ENCODE data around the gene DET1.
"Not testable (repeated sequence)": the region's sequence is repeated elsewhere in the genome, so short reads cannot be mapped to it uniquely, and the experiment has no call there.

The DET1 gene

DNA sequence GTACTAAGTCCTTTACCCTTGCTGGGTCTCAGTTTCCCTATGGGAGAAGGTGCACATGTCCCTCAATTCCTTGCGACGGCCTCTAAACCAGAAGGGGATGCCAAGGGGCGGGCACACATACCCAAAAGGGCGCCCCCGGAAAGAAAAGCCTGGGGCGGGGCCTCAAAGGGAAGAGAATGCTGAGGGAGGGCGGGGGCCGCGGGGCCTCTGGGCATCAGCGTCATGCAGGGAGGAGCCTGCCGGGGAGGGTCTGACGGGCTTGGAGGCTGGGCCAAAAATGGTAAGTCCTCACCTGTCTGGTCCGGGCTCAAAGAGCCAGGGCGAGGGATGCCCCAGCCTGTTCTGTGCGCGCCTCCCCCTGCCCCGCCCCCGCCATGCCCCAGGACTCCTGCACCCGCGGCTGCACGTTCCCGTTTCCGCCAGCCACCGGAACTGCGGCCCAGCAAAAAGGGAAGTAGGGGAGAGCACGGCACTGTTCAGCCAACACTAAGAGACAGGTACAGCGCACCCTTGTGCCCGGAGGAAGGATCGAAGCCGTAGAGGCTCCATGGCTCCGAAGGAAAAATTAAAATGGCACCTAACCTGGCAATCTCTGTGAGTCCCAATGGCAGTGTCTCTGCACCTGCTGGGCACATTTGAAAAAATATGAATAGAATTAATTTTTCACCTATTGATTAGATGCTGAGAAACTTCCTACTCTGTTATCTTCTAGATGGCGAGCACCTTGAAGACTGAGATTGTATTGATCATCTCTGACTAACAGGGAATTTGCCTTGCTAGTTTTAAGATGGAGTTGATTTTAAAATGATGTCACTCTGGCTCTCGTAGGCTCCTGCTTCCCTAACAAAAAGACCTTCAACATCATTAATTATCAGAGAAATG, at the start of gene DET1:
Gene DET1 (minus strand): TSS at position 434 of the 882 bp plus-strand sequence. CDS start 14,976 bp downstream, outside the sequence.
- DNase-seq: peak; percentile 94

DNA sequence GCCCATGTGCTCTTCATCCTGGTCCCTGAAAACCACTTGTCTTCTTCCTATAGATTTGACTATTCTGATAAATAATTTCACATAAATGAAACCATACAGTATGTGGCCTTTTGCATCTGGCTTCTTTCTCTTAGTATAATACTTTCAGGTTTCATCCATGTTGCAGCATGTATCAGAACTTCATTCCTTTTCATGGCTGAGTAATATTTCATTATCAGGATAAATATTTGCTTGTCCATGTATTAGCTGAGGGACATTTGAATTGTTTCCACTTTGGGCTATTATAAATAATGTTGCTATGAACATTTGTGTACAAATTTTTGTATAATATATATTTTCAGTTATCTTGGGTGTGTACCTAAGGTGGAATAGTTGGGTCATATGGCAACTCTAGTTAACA, 44.9 kb upstream of the DET1 start:
- DNase-seq: no peak

DNA sequence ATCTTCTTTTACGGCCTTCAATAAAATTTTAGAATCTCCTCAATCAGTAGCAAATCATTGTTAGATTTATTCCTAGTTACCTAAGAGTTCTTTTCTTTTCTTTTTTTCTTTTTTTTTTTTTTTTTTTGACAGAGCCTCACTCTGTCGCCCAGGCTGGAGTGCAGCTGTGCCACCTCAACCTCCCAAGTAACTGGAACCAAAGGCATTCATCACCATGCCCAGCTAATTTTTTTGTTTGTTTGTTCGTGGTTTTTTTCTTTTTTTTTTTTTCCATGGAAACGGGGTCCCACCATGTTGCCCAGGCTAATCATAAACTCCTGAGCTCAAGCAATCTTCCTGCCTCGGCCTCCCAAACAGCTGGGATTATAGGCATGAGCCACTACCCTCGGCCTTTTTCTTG, 44.3 kb upstream of the DET1 start:
- DNase-seq: no peak

DNA sequence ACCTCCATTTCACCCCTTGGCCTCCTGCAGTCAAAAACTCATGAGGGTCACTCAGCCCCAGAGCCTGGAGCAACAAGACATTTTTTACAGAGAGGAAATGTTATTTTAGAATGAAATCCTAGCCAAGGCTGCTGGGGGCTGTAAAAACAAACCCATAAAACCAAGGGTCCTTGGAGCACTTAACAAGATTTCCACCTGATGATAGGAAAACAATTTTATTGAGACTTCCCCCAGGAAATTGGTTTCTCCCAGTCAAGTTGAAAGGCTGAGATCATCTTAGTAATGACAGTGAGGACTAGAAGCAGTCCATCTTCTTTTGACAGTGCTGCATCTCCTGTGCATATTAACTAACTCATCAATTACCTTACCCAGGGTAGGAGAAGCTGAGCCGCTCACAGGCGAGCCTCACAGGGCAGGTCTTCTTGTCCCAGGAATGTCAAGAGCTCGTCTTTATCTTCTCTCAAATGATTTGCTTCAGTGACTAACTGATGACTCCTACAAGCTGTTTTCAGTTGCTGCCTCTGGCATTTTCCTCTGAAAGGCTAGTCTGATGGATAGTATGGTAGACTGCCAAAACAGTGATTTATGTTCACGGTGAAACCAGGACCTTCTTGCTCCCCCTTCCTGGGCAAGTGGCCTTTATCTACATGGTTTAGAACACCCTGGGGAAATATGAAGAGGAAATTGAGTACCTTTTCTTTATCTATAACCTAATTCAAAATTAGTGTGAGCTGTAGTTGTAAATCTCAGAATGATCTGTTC, 40.1 kb upstream of the DET1 start:
- DNase-seq: no peak

DNA sequence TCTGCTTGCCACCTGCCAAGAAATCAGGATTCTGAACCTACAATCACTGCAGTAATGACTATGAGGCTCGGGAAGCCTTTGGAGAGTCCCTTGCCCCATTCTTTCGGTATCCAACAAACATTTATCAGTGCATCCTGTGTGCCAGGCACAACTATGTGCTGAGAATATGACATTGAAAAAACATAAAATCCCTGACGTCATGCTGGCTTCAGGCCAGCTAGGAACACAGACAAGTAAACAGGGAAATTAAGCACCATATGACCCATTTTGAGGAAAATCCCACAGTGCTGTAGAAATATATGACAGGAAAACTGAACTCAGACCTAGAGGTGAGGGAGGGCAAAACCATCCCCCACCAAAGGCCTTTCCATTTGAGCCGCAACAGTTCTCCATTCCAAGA, 34.1 kb upstream of the DET1 start:
- no peak for DNase-seq

DNA sequence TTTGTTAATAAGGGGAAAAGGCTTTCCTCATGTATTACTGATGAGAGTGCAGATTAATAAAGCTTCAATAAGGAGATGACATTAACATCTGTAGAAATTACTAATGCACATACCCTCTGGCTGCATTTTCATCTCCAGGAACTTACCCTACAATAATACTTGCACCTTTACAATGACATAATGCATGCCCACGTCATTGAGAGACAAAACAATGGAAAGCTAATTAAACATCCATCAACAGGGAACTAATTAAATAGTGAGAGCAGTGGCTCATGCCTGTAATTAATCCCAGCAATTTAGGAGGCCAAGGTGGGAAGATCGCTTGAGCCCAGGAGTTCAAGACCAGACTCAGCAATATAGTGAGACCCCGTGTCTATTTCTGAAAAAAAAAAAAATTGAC, 32.8 kb upstream of the DET1 start:
- DNase-seq: no peak

DNA sequence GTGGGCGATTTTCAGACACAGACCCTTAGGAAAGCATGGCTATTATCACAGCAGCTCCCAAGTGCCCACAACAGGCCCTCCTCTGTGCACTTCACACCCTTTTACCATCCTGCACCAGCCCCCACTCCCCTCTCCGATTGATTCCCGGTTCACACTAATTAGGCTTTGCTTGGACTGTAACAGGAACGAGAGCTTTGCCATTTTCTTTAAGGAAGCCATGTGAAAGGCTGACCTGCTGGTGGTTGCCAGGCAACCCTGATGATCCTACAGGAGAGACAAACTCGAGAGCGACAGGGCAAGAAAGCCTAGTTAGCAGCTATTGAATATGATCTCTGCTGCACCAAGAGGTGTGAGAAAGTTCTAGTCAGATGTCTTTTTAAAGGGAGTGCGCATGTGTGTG, 28.2 kb upstream of the DET1 start:
- DNase-seq: peak; percentile 41

DNA sequence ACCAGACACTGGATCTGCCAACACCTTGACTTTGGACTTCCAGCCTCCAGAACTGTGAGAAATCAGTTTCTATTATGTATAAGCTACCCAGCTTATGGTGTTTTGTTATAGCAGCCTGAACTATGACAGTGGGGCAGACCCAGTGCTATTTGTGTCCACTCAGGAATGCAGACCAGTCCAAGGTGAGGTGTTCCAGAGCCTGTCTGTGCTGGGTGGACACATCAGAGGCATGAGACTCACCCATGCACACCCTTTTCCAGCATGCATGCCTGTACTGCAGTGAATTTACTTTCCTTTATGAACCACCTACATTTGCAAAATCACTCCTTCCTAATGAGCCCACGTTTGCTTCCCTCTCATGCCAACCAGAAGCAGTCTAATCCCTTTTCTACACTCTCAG, 27.6 kb upstream of the DET1 start:
- DNase-seq: no peak

DNA sequence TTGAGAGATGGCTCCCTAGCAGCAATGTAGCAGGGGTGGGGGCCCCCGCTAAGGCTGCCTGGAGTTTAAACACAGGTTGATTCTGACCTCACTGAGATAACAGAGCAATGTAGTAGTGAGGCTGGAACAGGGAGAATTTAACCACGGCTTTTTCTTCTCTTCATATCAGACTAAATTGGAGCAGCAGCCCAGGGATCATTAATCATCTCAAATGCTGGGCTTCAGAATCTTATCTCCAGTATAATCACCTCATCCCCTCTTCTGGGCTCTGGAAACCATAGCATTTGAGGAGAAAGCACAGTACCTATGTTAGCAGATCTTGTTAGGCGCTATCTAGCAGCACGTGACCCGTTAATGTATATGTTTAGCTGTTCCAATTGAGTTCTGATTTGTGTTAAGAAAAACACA, 25.4 kb upstream of the DET1 start:
- no peak for DNase-seq

DNA sequence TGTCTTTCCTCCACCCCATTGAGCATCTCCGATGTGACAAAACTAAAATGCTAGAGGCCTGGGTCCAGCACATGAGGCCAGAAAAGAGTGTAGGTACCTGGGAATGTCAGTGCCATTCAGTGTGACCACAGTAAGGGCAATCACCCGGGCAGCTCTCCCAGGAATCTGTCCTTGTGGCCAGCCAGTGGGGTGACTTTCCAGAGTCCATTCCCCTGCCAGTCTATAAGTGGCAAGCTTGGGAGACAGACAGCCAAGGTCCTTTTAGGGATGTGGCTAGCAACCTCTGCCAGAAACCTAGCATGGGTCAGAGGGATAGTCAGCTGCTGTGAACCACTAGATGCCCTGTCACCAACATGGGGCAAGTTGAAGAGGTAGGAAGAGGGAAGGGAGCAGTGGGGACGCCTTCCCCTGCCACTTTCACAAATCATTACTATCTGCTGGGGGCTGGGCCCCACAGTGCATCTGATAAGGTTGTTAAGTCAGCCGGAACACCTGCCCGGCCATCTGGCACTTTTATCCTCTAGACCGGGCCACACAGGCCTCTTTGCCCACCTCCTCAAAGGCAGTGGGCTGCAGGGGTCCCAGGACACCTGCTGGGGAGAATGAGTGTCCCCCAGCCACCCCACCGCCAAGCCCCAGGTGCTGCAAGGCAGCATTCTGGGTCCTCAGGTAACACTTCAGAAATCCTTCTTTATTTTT, 24.8 kb upstream of the DET1 start:
- no peak for DNase-seq

DNA sequence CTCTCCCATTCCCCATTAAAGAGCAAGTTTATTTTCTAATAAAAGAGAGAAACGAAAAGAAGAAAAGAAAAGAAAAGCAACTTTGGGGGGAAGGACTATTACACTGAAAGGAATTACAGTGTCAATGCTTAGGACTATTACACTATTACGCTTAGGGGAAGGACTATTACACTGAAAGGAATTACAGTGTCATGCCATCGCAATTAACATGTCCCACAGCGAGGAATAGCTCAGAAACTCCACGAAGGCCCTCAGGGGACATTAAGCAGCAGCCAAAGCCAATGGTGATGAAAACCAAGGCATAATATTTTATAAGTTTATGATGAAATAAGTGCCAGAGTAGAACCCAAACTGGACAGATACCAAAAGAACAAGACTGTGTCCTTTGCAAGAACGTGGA, 22.1 kb upstream of the DET1 start:
- no peak for DNase-seq

DNA sequence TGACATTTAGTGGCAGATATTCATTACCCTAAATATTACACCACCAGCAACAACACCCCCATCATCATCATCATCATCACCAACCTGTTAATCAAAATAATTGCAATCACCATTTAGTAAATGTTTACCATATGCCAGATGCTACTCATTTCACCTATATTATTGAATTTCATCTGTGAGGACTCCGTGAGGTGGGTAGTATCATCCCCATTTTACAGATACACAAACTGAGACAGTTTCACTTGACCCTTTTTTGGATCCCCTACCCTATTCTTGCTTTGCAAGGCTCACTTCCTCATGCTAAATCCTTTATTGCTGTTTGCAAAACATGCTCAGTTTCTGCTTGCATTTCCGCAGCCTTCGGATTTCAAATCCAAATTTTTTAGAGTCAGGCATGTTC, 18.3 kb upstream of the DET1 start:
- DNase-seq: no peak

DNA sequence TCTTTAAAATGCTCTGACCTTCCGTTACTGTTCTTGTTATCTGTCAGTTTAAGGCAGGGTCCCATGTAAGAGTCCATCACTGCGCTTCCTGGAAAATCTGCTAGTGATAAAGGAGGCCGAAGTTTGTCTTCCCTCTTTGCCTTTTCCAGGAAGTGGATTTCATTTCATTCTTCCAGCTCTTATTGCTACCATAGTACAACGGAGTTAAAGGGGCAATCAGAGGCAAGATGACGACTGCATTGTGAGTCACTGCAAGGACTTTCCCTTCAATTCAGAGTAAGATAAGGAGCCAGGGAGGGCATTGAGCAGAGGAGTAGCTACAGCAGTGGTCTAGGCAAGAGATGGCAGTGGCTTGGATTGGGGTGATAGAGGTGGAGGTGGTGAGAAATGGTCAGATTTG, 17.2 kb upstream of the DET1 start:
- no peak for DNase-seq

DNA sequence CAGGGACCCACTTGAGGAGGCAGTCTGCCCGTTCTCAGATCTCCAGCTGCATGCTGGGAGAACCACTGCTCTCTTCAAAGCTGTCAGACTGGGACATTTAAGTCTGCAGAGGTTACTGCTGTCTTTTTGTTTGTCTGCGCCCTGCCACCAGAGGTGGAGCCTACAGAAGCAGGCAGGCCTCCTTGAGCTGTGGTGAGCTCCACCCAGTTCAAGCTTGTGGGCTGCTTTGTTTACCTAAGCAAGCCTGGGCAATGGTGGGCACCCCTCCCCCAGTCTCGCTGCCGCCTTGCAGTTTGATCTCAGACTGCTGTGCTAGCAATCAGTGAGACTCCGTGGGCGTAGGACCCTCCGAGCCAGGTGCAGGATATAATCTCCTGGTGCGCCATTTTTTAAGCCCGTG, 13.1 kb upstream of the DET1 start:
- DNase-seq: not testable (repeated sequence)

DNA sequence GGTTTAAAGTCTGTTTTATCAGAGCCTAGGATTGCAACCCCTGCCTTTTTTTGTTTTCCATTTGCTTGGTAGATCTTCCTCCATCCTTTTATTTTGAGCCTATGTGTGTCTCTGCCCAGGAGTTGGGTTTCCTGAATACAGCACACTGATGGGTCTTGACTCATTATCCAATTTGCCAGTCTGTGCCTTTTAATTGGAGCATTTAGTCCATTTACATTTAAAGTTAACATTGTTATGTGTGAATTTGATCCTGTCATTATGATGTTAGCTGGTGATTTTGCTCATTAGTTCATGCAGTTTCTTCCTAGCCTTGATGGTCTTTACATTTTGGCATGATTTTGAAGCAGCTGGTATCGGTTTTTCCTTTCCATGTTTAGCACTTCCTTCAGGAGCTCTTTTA, 11.5 kb upstream of the DET1 start:
- DNase-seq: not testable (repeated sequence)

DNA sequence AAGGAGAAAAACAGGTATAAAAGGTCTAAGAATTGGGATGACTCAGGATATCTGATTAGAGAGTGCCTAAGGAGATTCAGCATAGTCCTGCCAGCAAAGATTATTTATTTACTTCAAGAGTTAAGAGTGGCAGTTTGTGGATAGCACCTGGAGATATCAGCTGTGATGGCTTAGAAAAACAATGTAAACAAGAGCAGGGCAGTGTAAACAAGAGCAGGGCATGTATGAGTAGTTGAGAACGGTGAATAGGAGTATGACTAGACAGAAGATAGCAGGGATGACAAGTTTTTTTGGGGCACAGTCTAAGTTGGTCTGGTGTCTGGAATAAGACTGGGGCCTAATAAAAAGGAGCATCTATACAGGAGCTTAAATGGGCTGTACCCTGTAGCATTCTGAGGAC, 1.5 kb upstream of the DET1 start:
- not testable (repeated sequence) for DNase-seq

DNA sequence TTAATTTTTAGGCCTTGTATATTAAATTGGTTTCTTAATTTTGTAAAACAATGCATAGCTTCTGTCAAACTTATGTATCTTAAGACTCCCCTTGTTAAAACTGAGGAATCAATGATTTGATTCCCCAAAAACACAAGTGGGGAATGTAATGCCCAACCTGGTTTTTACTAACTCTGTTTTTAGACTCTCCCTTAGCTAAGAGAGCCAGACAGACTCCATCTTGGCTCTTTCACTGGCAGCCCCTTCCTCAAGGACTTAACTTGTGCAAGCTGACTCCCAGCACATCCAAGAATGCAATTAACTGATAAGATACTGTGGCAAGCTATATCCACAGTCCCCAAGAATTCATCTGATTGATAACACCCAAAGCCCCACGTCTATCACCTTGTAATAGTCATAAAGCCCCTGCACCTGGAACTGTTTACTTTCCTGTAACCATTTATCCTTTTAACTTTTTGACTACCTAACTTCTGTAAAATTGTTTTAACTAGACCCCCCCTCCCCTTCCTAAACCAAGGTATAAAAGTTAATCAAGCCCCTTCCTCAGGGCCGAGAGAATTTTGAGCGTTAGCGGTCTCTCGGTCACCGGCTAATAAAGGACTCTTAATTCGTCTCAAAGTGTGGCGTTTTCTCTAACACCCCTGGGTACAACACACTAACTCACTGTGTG, 768 bp downstream of the DET1 start:
- not testable (repeated sequence) for DNase-seq

DNA sequence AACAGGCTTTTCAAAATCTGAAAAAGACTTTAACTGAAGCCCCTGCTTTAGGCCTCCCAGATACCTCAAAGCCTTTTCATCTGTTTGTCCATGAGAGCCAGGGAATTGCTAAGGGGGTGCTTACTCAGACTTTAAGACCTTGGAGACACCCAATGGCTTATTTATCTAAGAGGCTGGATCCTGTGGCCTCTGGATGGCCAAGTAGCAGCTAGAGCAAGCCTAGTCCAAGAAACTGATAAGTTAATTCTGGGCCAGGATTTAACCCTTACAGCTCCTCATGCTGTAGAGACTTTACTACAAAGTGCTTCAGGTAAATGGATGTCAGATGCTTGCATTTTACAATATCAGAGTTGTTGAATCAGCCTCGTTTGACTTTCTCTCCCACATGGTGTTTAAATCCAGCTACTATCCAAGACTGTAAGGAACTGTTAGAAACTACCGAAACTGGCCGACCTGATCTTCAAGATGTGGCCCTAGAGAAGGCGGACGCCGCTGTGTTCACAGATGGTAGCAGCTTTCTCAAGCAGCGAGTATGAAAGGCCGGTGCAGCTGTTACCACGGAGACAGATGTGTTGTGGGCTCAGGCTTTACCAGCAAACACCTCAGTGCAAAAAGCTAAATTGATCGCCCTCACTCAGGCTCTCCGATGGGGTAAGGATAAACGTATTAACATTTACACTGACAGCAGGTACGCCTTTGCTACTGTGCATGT, 3.3 kb downstream of the DET1 start:
- no peak for DNase-seq

DNA sequence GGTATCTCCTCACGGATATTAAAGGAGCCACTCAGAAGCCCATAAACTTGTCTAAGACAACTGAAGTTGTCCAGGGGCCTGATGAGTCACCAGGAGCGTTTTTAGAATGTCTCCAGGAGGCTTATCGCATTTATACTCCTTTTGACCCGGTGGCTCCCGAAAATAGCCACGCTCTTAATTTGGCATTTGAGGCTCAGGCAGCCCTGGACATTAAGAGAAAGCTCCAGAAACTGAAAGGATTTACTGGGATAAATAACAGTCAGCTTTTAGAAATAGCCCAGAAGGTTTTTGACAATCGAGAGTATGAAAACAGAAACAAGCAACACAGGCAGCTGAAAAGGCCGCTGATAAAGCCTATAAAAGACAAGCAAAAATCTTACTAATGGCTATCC, 4.1 kb downstream of the DET1 start:
- no peak for DNase-seq

DNA sequence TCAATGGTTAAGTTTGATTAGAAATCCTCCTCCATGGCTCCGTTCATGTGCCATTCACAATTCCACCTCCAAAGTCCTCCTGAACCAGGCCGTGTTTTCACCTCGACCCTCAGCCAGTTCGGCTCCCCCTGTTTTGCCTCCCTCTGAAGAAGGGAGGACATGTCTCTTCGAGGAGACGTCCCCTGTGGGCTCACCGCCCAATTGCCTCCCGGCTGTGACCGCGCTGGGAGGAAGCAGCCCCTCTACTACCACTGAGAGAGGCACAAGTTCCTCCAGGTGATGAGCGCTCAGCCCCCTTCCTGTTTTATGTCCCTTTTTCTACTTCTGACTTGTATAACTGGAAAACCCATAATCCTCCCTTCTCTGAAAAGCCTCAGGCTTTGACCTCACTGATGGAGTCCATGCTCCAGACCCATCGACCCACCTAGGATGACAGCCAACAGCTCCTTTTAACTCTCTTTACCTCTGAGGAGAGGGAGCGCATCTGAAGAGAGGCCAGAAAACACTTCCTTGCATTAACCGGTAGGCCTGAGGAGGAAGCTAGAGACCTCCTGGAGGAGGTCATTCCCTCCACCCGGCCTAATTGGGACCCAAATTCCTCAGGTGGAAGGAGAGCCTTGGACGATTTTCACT, 4.7 kb downstream of the DET1 start:
- no peak for DNase-seq

DNA sequence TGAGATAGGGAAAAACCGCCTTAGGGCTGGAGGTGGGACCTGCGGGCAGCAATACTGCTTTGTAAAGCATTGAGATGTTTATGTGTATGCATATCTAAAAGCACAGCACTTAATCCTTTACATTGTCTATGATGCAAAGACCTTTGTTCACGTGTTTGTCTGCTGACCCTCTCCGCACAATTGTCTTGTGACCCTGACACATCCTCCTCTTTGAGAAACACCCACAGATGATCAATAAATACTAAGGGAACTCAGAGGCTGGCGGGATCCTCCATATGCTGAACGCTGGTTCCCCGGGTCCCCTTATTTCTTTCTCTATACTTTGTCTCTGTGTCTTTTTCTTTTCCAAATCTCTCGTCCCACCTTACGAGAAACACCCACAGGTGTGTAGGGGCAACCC, 5.4 kb downstream of the DET1 start:
- not testable (repeated sequence) for DNase-seq

DNA sequence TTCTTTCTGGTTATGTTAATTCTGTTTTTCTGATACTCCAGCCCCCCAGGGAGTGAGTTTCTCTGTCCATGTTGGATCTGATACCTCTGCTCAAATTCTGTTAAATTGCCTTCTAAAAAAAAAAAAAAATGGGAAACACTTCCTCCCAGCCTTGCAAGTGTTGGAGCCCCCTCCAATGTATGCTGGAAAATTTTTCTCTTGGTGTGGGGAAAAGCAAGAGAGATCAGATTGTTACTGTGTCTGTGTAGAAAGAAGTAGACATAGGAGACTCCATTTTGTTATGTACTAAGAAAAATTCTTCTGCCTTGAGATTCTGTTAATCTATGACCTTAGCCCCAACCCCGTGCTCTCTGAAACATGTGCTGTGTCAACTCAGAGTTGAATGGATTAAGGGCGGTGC, 6.1 kb downstream of the DET1 start:
- DNase-seq: not testable (repeated sequence)
